Hepatocyte (in vitro differentiated cells): ENCODE data around the gene DCC.

Experiments
- CTCF ChIP-seq: fragments of 200-600 bp; sonication (generic); IDR thresholded peaks from 2 replicates; pipeline ENCODE4 v1.5.1; 2016; ENCODE audit warnings: antibody characterized with exemption, mild to moderate bottlenecking; ENCODE audit not compliant: poor library complexity
- EZH2 ChIP-seq: fragments of 200-600 bp; sonication (generic); IDR thresholded peaks from 2 replicates; pipeline ENCODE4 v1.6.1; 2016; ENCODE audit warnings: antibody characterized with exemption, mild to moderate bottlenecking, borderline replicate concordance

DNA sequence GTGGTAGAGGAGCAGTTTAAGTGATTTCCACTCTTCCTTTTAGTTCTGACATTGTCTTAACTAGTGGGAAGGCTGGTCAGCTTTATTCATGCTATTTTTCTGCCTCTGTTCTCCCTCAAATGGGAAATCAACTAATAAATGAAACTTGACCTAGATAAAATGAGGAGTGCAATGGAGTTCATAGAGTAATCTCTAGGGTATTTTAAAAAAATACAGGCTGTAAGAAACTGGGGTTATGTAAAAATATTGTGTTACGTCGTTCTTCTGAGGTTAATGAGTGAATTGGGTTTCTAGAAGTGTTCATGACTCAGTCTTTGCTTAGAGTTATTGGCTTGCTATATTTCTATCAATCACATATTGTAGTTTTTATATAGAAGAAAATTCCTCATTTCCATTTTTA, 1150.0 kb downstream of the DCC start:
- TF ChIP-seq CTCF (no peak), EZH2 (no peak)
